Bronchial epithelial cell (primary cell): ENCODE data around the gene NBL1. TPM values are rescaled to one million over a fixed set of nuclear protein-coding genes. Genes with fewer than 3 reads are reported as not detected.
A peak's percentile ranks its signal among the peaks of the same experiment; 100 is the strongest.
"Not testable (repeated sequence)": the region's sequence is repeated elsewhere in the genome, so short reads cannot be mapped to it uniquely, and the experiment has no call there.

ENCODE experiments used
- DNase-seq: peaks from one replicate; pipeline ENCODE4 v3.0.0-alpha.2; 2010; ENCODE audit warnings: low read depth
- FAIRE-seq: peaks from 2 replicates; lab custom pipeline; 2011; peaks lifted over from hg19 to GRCh38; lab: Jason Lieb, UNC
- H3K27me3 ChIP-seq: 2 replicates; pipeline ENCODE4 v1.5.1; 2011; ENCODE audit warnings: low read length; ENCODE audit not compliant: control insufficient read depth, insufficient read depth
- H3K36me3 ChIP-seq: 2 replicates; pipeline ENCODE4 v1.5.1; 2011; ENCODE audit warnings: low read length; ENCODE audit not compliant: control insufficient read depth, insufficient read depth
- H3K4me3 ChIP-seq: 2 replicates; pipeline ENCODE4 v1.5.1; 2011; ENCODE audit warnings: mild to moderate bottlenecking, low read depth, low read length, control low read depth
- CTCF ChIP-seq: IDR thresholded peaks from 2 replicates; pipeline ENCODE4 v1.5.1; 2011; ENCODE audit warnings: mild to moderate bottlenecking, moderate library complexity, low read length, control low read depth, inconsistent platforms; ENCODE audit not compliant: insufficient read depth, severe bottlenecking
- total RNA-seq: library from RNA; depleted of rRNA; stranded (reverse); fragments of >200 nt; gene quantifications from 2 replicates; pipeline ENCODE4 v1.2.1, GENCODE V29; 2014

The NBL1 gene
- total RNA-seq, 1 donor from 2014 or later = 55.3 TPM

- FAIRE-seq (no peak), DNase-seq (no peak)
- no peaks in the 10 kb centered on the region for H3K27me3 ChIP-seq
- no peaks in the 10 kb centered on the region for H3K36me3 ChIP-seq
- TF ChIP-seq CTCF = no peak
- H3K4me3 ChIP-seq = no peak overlapping the region
Measured at GRCh38 chr1:19633106-19633505, 11.0 kb upstream of the NBL1 start.

- DNase-seq, FAIRE-seq: not testable (repeated sequence)
Measured at GRCh38 chr1:19635064-19635463, 9.0 kb upstream of the NBL1 start.

GRCh38 chr1:19635646-19636045, 8.5 kb upstream of the NBL1 start:
- Histone ChIP-seq H3K36me3 (no peaks in the 10 kb centered on the region), H3K27me3 (no peaks in the 10 kb centered on the region), H3K4me3 (no peak overlapping the region)
- FAIRE-seq (no peak), DNase-seq (peak; percentile 64)
- no peak for TF ChIP-seq CTCF

More at GRCh38 chr1:19635064-19635463, 9.0 kb upstream of the NBL1 start:
- H3K27me3 ChIP-seq, H3K4me3 ChIP-seq, H3K36me3 ChIP-seq: not testable (repeated sequence)

GRCh38 chr1:19636065-19636464, 8.0 kb upstream of the NBL1 start:
- FAIRE-seq (no peak), DNase-seq (no peak)
- no peak overlapping the region for H3K4me3 ChIP-seq
- TF ChIP-seq CTCF = no peak
- no peaks in the 10 kb centered on the region for H3K36me3 ChIP-seq
- H3K27me3 ChIP-seq = no peaks in the 10 kb centered on the region

GRCh38 chr1:19636749-19637148, 7.4 kb upstream of the NBL1 start:
- not testable (repeated sequence) for H3K36me3 ChIP-seq, H3K27me3 ChIP-seq, DNase-seq, H3K4me3 ChIP-seq, FAIRE-seq

GRCh38 chr1:19637606-19638005, 6.5 kb upstream of the NBL1 start:
- H3K36me3 ChIP-seq = no peaks in the 10 kb centered on the region

GRCh38 chr1:19639228-19639627, 4.9 kb upstream of the NBL1 start:
- not testable (repeated sequence) for FAIRE-seq, H3K36me3 ChIP-seq, DNase-seq, H3K27me3 ChIP-seq, H3K4me3 ChIP-seq

More at GRCh38 chr1:19637606-19638005, 6.5 kb upstream of the NBL1 start:
- Histone ChIP-seq H3K4me3 (no peak overlapping the region), H3K27me3 (no peaks in the 10 kb centered on the region)
- no peak for FAIRE-seq
- no peak for DNase-seq
- no peak for TF ChIP-seq CTCF
